A549 (cell line): ENCODE data around the gene TMEM231. TPM values are rescaled to one million over a fixed set of nuclear protein-coding genes. Genes with fewer than 3 reads are reported as not detected.

Experiments
- ATAC-seq, 2 experiments: fragments of 200-7000 bp in 1 of 2; fragments of >200 bp in 1 of 2; cut with Nextera tagmentation in 1 of 2; cut with Tn5 transposase in 1 of 2; 3 replicates each; pipeline versions ENCODE4 v1.8.0 to v1.9.1; 2018 to 2020; ENCODE audit warnings: mild to moderate bottlenecking in 1 of 2, moderate library complexity in 1 of 2
- CTCF ChIA-PET: fragments of 300-600 bp; sonication (Branson Sonifier 250); formaldehyde crosslinking; extraction: SDS; loops from one replicate; lab custom pipeline; 2021; ENCODE audit warnings: antibody characterized with exemption, inconsistent platforms; lab: Yijun Ruan, JAX
- POLR2A ChIA-PET: fragments of 350-600 bp; formaldehyde crosslinking; extraction: SDS; loops from one replicate; lab custom pipeline; 2021; ENCODE audit warnings: antibody characterized with exemption, inconsistent platforms; lab: Yijun Ruan, JAX
- DNase-seq, 2 experiments: peaks; one replicate each; pipeline versions ENCODE4 v3.0.0 to v3.0.0-alpha.2; 2011 to 2016; ENCODE audit warnings: low read depth in 1 of 2, low spot score in 1 of 2
- FAIRE-seq: peaks from 2 replicates; lab custom pipeline; 2011; peaks lifted over from hg19 to GRCh38; lab: Jason Lieb, UNC
- H3K27ac ChIP-seq, 2 experiments: fragments of >200 bp; sonication (Bioruptor Twin); formaldehyde crosslinking; 3 replicates each; pipeline ENCODE4 v1.5.1; 2016 to 2017
- H3K4me1 ChIP-seq: fragments of >200 bp; sonication (Bioruptor Twin); formaldehyde crosslinking; 3 replicates; pipeline ENCODE4 v1.6.1; 2016
- H3K4me2 ChIP-seq: fragments of >200 bp; sonication (Bioruptor Twin); formaldehyde crosslinking; 3 replicates; pipeline ENCODE4 v1.6.1; 2016
- H3K4me3 ChIP-seq: fragments of >200 bp; sonication (Bioruptor Twin); formaldehyde crosslinking; 3 replicates; pipeline ENCODE4 v1.5.1; 2016
- H3K9me3 ChIP-seq: fragments of >200 bp; sonication (Bioruptor Twin); formaldehyde crosslinking; 3 replicates; pipeline ENCODE4 v1.6.1; 2016
- BHLHE40 ChIP-seq: IDR thresholded peaks from 2 replicates; pipeline ENCODE4 v1.6.1; 2012; ENCODE audit warnings: low read depth, low read length, inconsistent platforms
- CBX2 ChIP-seq: fragments of 200-600 bp; sonication (generic); IDR thresholded peaks from 2 replicates; pipeline ENCODE4 v1.6.1; 2016; ENCODE audit warnings: low read depth, mild to moderate bottlenecking, borderline replicate concordance
- CBX8 ChIP-seq: fragments of 200-600 bp; sonication (generic); IDR thresholded peaks from 2 replicates; pipeline ENCODE4 v1.6.1; 2016
- CHD4 ChIP-seq: fragments of 200-600 bp; sonication (generic); IDR thresholded peaks from 2 replicates; pipeline ENCODE4 v1.6.1; 2016; ENCODE audit warnings: antibody characterized with exemption, mild to moderate bottlenecking, borderline replicate concordance
- EHF ChIP-seq: fragments of 250-450 bp; sonication (Bioruptor Pico); IDR thresholded peaks from 2 replicates; pipeline ENCODE4 v1.5.0; 2020; ENCODE audit warnings: mild to moderate bottlenecking
- ELK1 ChIP-seq: fragments of 150-350 bp; IDR thresholded peaks from 2 replicates; pipeline ENCODE4 v1.6.1; 2014; ENCODE audit warnings: low read depth, mild to moderate bottlenecking, low read length
- EP300 ChIP-seq, 2 experiments: fragments of >200 bp; sonication (Bioruptor Twin); formaldehyde crosslinking; IDR thresholded peaks; 2 replicates in 1 of 2; 3 replicates in 1 of 2; pipeline ENCODE4 v1.6.1; 2016 to 2017
- ESRRA ChIP-seq: fragments of 150-350 bp; IDR thresholded peaks from 2 replicates; pipeline ENCODE4 v1.6.1; 2014; ENCODE audit warnings: mild to moderate bottlenecking, low read length, borderline replicate concordance
- FOSB ChIP-seq: fragments of 250-450 bp; sonication (Bioruptor Pico); IDR thresholded peaks from 2 replicates; pipeline ENCODE4 v1.5.0; 2020; ENCODE audit warnings: mild to moderate bottlenecking, moderate library complexity
- FOXS1 ChIP-seq: fragments of 250-450 bp; sonication (Bioruptor Pico); IDR thresholded peaks from 2 replicates; pipeline ENCODE4 v1.5.0; 2020; ENCODE audit warnings: mild to moderate bottlenecking, moderate library complexity
- GATA3 ChIP-seq: IDR thresholded peaks from 2 replicates; pipeline ENCODE4 v1.6.1; 2012; ENCODE audit warnings: borderline replicate concordance
- HDAC2 ChIP-seq: fragments of 200-600 bp; sonication (generic); IDR thresholded peaks from 2 replicates; pipeline ENCODE4 v1.6.1; 2016
- HMGXB4 ChIP-seq: fragments of 250-450 bp; sonication (Bioruptor Pico); IDR thresholded peaks from 2 replicates; pipeline ENCODE4 v1.5.0; 2021; ENCODE audit warnings: mild to moderate bottlenecking, moderate library complexity, borderline replicate concordance
- HOXA7 ChIP-seq: fragments of 250-450 bp; sonication (Bioruptor Pico); IDR thresholded peaks from 2 replicates; pipeline ENCODE4 v1.5.0; 2020; ENCODE audit warnings: mild to moderate bottlenecking, moderate library complexity
- HOXB13 ChIP-seq: fragments of 250-450 bp; sonication (Bioruptor Pico); IDR thresholded peaks from 2 replicates; pipeline ENCODE4 v1.5.0; 2020; ENCODE audit warnings: low read depth, mild to moderate bottlenecking, moderate library complexity
- JUNB ChIP-seq: fragments of >200 bp; sonication (Bioruptor Twin); formaldehyde crosslinking; IDR thresholded peaks from 2 replicates; pipeline ENCODE4 v1.6.1; 2016
- KDM1A ChIP-seq: fragments of 200-600 bp; sonication (generic); IDR thresholded peaks from 2 replicates; pipeline ENCODE4 v1.6.1; 2016; ENCODE audit warnings: low read depth, mild to moderate bottlenecking
- MAX ChIP-seq: IDR thresholded peaks from 2 replicates; pipeline ENCODE4 v1.6.1; 2012
- MAZ ChIP-seq: fragments of 150-350 bp; IDR thresholded peaks from 2 replicates; pipeline ENCODE4 v1.6.1; 2014; ENCODE audit warnings: antibody characterized with exemption, low read depth, low read length, borderline replicate concordance
- MYC ChIP-seq: IDR thresholded peaks from 2 replicates; pipeline ENCODE4 v1.6.1; 2012; ENCODE audit warnings: mild to moderate bottlenecking, inconsistent platforms, low read length, improper control_type of control experiment, borderline replicate concordance
- NR3C1 ChIP-seq: fragments of >200 bp; sonication (Bioruptor Twin); formaldehyde crosslinking; IDR thresholded peaks from 3 replicates; pipeline ENCODE4 v1.6.1; 2017
- POLR2A ChIP-seq: IDR thresholded peaks from 2 replicates; pipeline ENCODE4 v1.6.1; 2012; ENCODE audit warnings: mild to moderate bottlenecking, low read length
- POLR2AphosphoS2 ChIP-seq: conservative IDR thresholded peaks from 2 replicates; pipeline ENCODE4 v1.6.1; 2012; ENCODE audit warnings: low read length, improper control_type of control experiment, inconsistent platforms
- RARB ChIP-seq: fragments of 250-450 bp; sonication (Bioruptor Pico); IDR thresholded peaks from 2 replicates; pipeline ENCODE4 v1.8.0; 2021; ENCODE audit warnings: mild to moderate bottlenecking, moderate library complexity
- RCOR1 ChIP-seq: fragments of 150-350 bp; IDR thresholded peaks from 2 replicates; pipeline ENCODE4 v1.6.1; 2014; ENCODE audit warnings: antibody characterized with exemption, low read length, low read depth
- RNF2 ChIP-seq: fragments of 200-600 bp; sonication (generic); IDR thresholded peaks from 2 replicates; pipeline ENCODE4 v1.6.1; 2016; ENCODE audit warnings: low read depth, mild to moderate bottlenecking, antibody characterized with exemption, moderate library complexity, borderline replicate concordance
- SREBF2 ChIP-seq: fragments of 450-650 bp; IDR thresholded peaks from 2 replicates; pipeline ENCODE4 v1.6.1; 2014; ENCODE audit warnings: mild to moderate bottlenecking, moderate library complexity
- TP53 ChIP-seq: fragments of 250-450 bp; sonication (Bioruptor Pico); IDR thresholded peaks from 2 replicates; pipeline ENCODE4 v1.5.0; 2021; ENCODE audit warnings: mild to moderate bottlenecking, moderate library complexity
- ZNF302 ChIP-seq: fragments of 250-450 bp; sonication (Bioruptor Pico); IDR thresholded peaks from 2 replicates; pipeline ENCODE4 v1.9.0; 2021; ENCODE audit warnings: inconsistent platforms, mild to moderate bottlenecking, moderate library complexity
- ZSCAN20 ChIP-seq: fragments of 250-450 bp; sonication (Bioruptor Pico); IDR thresholded peaks from 2 replicates; pipeline ENCODE4 v1.8.0; 2022; ENCODE audit warnings: mild to moderate bottlenecking, moderate library complexity
- WGBS: methylation state at CpG from one replicate; pipeline ENCODE4 v1.1.6; 2017; ENCODE audit errors: missing lambda C conversion rate; 5-methylcytosine and 5-hydroxymethylcytosine counted together
- polyA plus RNA-seq, 4 experiments: library from polyadenylated mRNA; depleted of rRNA in 3 of 4; stranded (reverse); fragments of >200 nt; fragmentation: RNase III in 1 of 4; extraction: RNeasy Plus Mini Kit Qiagen cat#74134 plus additional on column Dnase treatment in 1 of 4; gene quantifications; 2 replicates in 3 of 4; 3 replicates in 1 of 4; pipeline ENCODE4 v1.2.3, GENCODE V29; 2011 to 2017
- TF ChIP-seq, protein P1 (sequence below): fragments of >200 bp; sonication (Bioruptor Twin); formaldehyde crosslinking; IDR thresholded peaks from 3 replicates; pipeline ENCODE4 v1.6.1; 2016

The TMEM231 gene
- polyA plus RNA-seq, 2 of the 4 experiments (the other 2 are of a cell fraction) = 5.3 to 11.4 TPM

- FAIRE-seq (no peak), ATAC-seq (no peak), DNase-seq (no peak)
- Histone ChIP-seq H3K4me2 (no peak overlapping the region), H3K4me1 (no peaks in the 10 kb centered on the region), H3K9me3 (peaks cover 6% of the 10 kb centered on the region; the same call in 2 of the 3 replicates), H3K4me3 (no peak overlapping the region), H3K27ac (no peak overlapping the region)
- POLR2A ChIA-PET = no interaction called here
- CTCF ChIA-PET = interaction anchor here (0.9 to 1.6 kb wide), 2 partner anchors 12 to 411 kb away, joined by 3 to 4 read pairs; no protein-coding TSS in a partner anchor
- WGBS = 68% methylated on average over 4 of the region's 4 CpGs
- TF ChIP-seq HOXA7 (no peak), EHF (CRISPR knock-in tag) (no peak), POLR2AphosphoS2 (no peak), FOSB (CRISPR knock-in tag) (no peak), HMGXB4 (no peak), BHLHE40 (no peak), MYC (no peak), TP53 (CRISPR knock-in tag) (no peak), RARB (CRISPR knock-in tag) (no peak), ZSCAN20 (CRISPR knock-in tag) (no peak), MAX (no peak), SREBF2 (no peak), ESRRA (no peak), RNF2 (no peak), JUNB (no peak), EP300 (IDR thresholded peaks at IDR 0.05) (no peak), HDAC2 (no peak)
- TF ChIP-seq, protein P1, sequence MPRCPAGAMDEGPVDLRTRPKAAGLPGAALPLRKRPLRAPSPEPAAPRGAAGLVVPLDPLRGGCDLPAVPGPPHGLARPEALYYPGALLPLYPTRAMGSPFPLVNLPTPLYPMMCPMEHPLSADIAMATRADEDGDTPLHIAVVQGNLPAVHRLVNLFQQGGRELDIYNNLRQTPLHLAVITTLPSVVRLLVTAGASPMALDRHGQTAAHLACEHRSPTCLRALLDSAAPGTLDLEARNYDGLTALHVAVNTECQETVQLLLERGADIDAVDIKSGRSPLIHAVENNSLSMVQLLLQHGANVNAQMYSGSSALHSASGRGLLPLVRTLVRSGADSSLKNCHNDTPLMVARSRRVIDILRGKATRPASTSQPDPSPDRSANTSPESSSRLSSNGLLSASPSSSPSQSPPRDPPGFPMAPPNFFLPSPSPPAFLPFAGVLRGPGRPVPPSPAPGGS = no peak
These were observed 47.2 kb upstream of the TMEM231 start for GRCh38 chr16:75603241-75603640.

DNA sequence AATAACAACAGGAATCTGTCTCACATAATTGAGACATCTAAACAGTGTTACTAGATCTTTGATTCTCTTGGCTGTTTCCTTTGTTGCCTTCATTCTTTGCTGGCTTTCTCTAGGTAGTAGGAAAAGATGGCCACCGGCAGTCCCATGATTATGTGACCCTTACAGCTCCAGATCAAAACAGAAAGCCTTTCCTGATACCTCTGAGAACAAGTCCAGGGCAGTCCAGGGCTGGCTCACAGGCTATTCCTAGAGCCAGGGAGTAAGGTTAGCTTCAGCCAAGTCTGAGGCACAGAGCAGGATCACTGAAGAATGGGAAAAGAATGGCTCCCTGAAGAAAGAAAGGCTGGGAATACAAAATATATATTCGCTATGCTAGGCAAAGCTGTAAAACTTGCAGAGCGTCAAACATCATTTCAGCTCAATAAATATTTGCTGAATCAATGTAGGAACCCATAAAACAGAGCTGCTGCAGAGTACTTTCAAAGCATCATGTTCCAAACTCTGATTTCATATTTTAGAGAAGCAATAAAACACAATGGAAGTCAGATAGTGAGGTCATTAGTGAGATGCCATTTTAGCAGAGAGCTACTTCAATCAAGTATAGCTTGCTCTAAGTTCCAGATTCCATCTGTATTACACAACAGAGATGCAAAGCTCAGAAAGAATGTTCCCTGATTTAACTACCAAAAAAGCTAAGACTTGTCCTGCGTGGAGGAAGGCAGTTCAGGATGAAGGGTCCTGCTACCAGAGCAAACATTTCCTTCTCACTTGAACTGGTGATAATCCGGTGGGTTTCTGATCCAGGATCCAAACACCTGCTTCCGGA lies 43.6 kb upstream of the TMEM231 start:
- DNase-seq (no peak), FAIRE-seq (no peak), ATAC-seq (no peak)
- Histone ChIP-seq H3K4me1 (peaks cover 3% of the 10 kb centered on the region; the same call in 2 of the 3 replicates), H3K4me2 (no peak overlapping the region)
- CTCF ChIA-PET = interaction anchor here (0.9 to 1.0 kb wide), 2 partner anchors 10 to 16 kb away, joined by 3 read pairs; no protein-coding TSS in a partner anchor
- TF ChIP-seq, protein P1 = no peak
- no peak for TF ChIP-seq RCOR1
- no peak for TF ChIP-seq KDM1A
- no peak for TF ChIP-seq CHD4
- no peak for TF ChIP-seq ELK1
- no peak for TF ChIP-seq GATA3
- TF ChIP-seq CBX8 = no peak
- no peak for TF ChIP-seq CBX2
- TF ChIP-seq FOXS1 = no peak
- no peak for TF ChIP-seq HDAC2
- no peak for TF ChIP-seq NR3C1
- TF ChIP-seq ZNF302 = no peak
- TF ChIP-seq JUNB = no peak
- TF ChIP-seq FOSB (CRISPR knock-in tag) = no peak
- TF ChIP-seq HOXB13 (CRISPR knock-in tag) = no peak
- TF ChIP-seq MAZ = no peak
- TF ChIP-seq POLR2A = no peak
- TF ChIP-seq, all 56 proteins: peak for 0
- Histone ChIP-seq H3K9me3 (peaks cover 6% of the 10 kb centered on the region; the same call in 2 of the 3 replicates), H3K27ac (no peak overlapping the region), H3K4me3 (no peak overlapping the region)
- POLR2A ChIA-PET = interaction anchor here (0.6 kb wide), 1 partner anchor 13 kb away, joined by 3 read pairs; no protein-coding TSS in a partner anchor
- WGBS = 92% methylated on average over 6 of the region's 6 CpGs
